ENCODE results near the gene PAX3. TPM values are rescaled to one million over a fixed set of nuclear protein-coding genes. Genes with fewer than 3 reads are reported as not detected.

PAX3 gene
- not detected in 2 replicates for total RNA-seq

DNA sequence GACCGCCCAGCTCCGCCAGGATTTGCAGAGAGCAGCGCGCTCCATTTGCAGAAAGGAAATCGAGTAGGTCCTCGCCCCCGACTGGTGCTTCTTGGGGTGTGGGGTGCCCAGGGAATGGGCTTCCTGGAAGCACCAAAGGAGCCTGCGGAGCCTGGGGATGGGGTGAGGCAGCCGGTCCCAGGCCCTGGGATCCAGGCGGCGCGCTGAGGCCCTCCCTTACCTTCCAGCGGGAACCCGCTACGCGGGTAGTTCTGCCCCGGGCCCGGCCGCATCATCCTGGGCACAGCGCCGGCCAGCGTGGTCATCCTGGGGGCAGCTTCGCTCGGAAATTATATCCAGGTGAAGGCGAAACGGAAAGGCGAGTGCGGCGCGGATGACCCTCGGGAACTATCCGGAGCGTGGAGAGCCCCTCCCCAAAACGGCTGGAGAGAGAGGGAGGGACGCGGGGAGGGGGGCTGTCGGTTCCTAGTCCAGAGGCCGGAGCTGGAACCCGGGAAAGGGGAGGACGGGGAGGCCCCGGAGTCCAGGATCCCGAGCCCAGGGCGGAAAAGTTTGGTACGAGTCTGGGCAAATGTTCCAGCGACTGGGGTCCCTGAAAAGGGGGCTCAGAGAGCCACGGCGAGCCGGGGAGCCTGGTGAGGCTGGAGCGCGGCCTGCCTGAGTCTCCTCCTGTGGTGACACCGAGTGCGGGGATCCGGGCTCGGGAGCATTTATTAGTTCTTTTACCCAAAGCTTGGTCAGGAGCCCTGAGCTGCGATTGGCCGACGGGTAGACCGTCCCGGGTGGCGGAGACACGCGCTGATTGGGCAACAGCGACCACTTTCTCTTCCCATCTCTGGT is at the start of gene PAX3:
PAX3 (minus strand) TSS at position 688 of the 840 bp plus-strand sequence; CDS start at position 305, 383 bp downstream.

Other genes with a start within 250 kb of the PAX3 start
- gene SGPP2, start 125.5 kb upstream of the PAX3 start, total RNA-seq = not detected in 2 replicates

Data from placental epithelial cell (primary cell).